ENCODE results near the gene PSORS1C2. TPM values are rescaled to one million over a fixed set of nuclear protein-coding genes. Genes with fewer than 3 reads are reported as not detected.

Gene PSORS1C2
- total RNA-seq, 1 donor from 2014 or later: not detected

DNA sequence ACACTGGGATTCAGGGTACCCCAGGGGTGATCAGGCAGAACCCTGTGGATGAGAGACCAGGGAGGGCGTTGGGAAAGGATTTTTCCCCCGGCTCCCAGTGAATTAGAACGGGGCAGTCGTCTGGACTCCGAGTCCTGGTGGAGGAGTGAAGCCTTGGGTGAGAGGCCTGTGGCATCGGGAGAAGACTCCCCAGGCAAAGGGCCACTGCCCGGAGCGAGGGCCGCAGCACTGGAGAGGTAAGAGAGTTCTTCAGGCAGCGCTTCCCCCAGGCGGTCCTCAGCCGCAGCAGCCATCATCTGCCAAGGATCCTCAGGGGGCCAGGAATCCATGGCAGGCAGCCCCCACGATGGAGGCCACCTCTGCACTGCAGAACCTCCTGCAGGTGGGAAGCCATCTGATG, 27.2 kb downstream of the PSORS1C2 start:
- H3K4me1 Mint-ChIP-seq (ENCODE audit: unreplicated experiment): no peaks in the 10 kb centered on the region
- H3K27ac Mint-ChIP-seq: no peak overlapping the region
- no peaks in the 10 kb centered on the region for H3K9me3 Mint-ChIP-seq
- H3K36me3 Mint-ChIP-seq: no peaks in the 10 kb centered on the region
- no peak for DNase-seq (ENCODE audit: extremely low spot score, unreplicated experiment)
- H3K4me3 Mint-ChIP-seq: no peak overlapping the region
- peaks cover 55% of the 10 kb centered on the region for H3K27me3 Mint-ChIP-seq
- TF ChIP-seq, protein P1, sequence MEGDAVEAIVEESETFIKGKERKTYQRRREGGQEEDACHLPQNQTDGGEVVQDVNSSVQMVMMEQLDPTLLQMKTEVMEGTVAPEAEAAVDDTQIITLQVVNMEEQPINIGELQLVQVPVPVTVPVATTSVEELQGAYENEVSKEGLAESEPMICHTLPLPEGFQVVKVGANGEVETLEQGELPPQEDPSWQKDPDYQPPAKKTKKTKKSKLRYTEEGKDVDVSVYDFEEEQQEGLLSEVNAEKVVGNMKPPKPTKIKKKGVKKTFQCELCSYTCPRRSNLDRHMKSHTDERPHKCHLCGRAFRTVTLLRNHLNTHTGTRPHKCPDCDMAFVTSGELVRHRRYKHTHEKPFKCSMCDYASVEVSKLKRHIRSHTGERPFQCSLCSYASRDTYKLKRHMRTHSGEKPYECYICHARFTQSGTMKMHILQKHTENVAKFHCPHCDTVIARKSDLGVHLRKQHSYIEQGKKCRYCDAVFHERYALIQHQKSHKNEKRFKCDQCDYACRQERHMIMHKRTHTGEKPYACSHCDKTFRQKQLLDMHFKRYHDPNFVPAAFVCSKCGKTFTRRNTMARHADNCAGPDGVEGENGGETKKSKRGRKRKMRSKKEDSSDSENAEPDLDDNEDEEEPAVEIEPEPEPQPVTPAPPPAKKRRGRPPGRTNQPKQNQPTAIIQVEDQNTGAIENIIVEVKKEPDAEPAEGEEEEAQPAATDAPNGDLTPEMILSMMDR (conservative IDR thresholded peaks at IDR 0.05): no peak

DNA sequence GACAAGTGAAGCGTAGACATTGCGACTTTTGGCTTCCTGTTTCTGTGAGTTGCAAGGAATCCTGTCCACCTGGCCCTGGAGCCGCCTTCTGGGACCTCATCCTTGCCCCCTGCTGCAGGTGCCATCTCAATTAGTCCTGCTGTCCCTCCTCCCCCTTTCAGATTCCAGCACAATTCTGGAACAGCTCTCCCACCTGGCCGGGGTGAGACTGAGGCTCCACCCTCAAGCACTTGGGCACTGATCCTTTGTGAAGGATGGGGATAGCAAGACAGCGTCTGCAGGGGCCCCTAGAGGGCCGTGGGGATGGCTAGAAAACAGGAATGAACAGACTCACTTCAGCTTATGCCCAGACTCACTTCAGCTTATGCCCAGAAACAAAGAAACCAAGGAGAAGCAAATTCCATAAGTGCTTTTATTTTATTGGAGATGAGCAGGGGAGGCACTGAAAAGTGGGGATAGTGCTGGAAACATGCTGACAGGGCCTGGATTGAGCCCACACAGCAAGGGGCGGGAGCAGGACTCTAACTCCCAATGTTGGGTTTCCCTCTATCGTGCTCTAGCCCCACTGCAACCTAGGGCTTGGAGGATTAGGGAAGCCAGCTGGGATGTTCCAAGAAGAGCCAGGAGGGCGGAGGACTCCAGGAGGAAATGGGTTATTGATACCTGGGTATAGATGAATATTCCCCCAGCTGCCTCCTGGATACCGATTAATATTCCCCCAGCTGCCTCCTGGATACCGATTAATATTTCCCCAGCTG, 27.9 kb downstream of the PSORS1C2 start:
- no peak for DNase-seq (ENCODE audit: extremely low spot score, unreplicated experiment)
- no peak overlapping the region for H3K27ac Mint-ChIP-seq
- H3K4me1 Mint-ChIP-seq (ENCODE audit: unreplicated experiment): no peaks in the 10 kb centered on the region
- TF ChIP-seq, protein P1 (conservative IDR thresholded peaks at IDR 0.05): no peak
- no peaks in the 10 kb centered on the region for H3K9me3 Mint-ChIP-seq
- no peaks in the 10 kb centered on the region for H3K36me3 Mint-ChIP-seq
- H3K27me3 Mint-ChIP-seq: peaks cover 53% of the 10 kb centered on the region
- no peak overlapping the region for H3K4me3 Mint-ChIP-seq

DNA sequence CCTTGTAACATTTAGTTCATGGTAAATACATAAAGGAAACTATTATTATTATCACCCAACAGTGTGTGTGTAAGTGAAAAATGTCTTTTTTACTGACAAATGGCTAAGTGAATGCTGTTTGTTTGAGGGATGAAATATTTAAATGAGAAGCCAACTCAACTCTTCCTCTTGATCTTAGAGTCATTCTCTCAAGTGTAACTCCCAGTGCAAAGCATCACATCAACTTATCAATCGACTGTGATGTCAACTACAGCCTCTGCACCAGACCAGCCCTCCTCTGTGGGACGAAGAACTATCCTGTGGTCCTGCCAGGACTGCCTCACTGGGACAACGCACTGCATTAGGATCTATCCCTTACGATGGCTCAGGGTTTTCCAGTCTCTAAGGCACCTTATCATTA, 31.8 kb downstream of the PSORS1C2 start:
- TF ChIP-seq, protein P1 (conservative IDR thresholded peaks at IDR 0.05): no peak
- Mint-ChIP-seq H3K4me3 (no peak overlapping the region), H3K4me1 (ENCODE audit: unreplicated experiment) (no peaks in the 10 kb centered on the region)

DNA sequence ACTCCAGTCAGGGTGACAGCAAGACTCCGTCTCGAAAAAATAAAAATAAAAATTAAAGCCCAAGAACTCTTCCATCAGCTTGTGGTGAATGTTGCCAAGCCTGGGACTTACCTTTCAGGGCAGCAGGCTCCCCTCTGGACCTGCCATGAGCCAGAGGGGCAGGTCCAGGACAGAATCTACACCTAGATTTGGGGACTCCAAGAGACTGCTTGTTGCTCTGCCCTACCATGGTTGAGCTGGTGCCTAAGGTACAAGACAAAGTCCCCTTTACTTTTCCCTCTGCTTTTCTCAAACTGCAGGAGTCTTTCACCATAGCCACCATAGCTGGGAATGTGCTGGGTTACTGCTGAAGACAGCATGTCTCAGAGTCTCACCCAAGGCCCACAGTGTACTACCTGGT, 35.7 kb downstream of the PSORS1C2 start:
- DNase-seq (ENCODE audit: extremely low spot score, unreplicated experiment): no peak
- Mint-ChIP-seq H3K4me3 (no peak overlapping the region), H3K4me1 (ENCODE audit: unreplicated experiment) (no peaks in the 10 kb centered on the region), H3K9me3 (no peaks in the 10 kb centered on the region), H3K27me3 (peaks cover 15% of the 10 kb centered on the region), H3K36me3 (no peaks in the 10 kb centered on the region), H3K27ac (no peak overlapping the region)
- TF ChIP-seq, protein P1 (conservative IDR thresholded peaks at IDR 0.05): no peak

More for the DNA sequence above, 31.8 kb downstream of the PSORS1C2 start:
- Mint-ChIP-seq H3K27ac (no peak overlapping the region), H3K27me3 (peaks cover 32% of the 10 kb centered on the region), H3K36me3 (no peaks in the 10 kb centered on the region), H3K9me3 (no peaks in the 10 kb centered on the region)
- DNase-seq (ENCODE audit: extremely low spot score, unreplicated experiment): no peak

DNA sequence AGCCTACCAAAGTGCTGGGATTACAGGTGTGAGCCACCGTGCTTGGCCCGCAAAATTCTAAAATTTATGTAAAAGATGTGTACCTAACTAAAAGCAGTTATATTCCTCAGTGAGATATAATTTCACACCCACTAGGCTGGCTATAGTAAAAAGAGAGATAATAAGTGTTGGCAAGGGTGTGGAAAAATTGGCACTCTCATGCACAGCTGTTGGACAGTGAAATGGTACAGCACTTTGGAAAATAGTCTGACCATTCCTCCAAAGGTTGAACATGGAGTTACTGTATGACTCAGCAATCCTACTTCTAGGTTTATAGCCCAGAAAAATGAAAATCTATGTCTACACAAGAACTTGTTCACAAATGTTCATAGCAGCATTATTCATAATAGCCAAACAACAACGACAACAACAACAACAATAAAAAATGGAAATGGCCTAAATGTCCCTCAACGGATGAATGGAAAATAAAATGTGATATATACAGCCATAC, 40.4 kb downstream of the PSORS1C2 start:
- Mint-ChIP-seq H3K27me3 (peaks cover 16% of the 10 kb centered on the region), H3K4me1 (ENCODE audit: unreplicated experiment) (no peaks in the 10 kb centered on the region), H3K9me3 (no peaks in the 10 kb centered on the region), H3K27ac (no peak overlapping the region), H3K36me3 (no peaks in the 10 kb centered on the region), H3K4me3 (no peak overlapping the region)
- DNase-seq (ENCODE audit: extremely low spot score, unreplicated experiment): no peak
- TF ChIP-seq, protein P1 (conservative IDR thresholded peaks at IDR 0.05): no peak

Data from type B pancreatic cell (in vitro differentiated cells).